GM18498 (cell line): ENCODE results near the gene CHCHD4.
"Not testable (repeated sequence)": the region's sequence is repeated elsewhere in the genome, so short reads cannot be mapped to it uniquely, and the experiment has no call there.

Experiments used
- ATAC-seq: cut with Tn5 transposase; IDR thresholded peaks from one replicate; pipeline ENCODE4 v1.9.1; 2021; ENCODE audit warnings: mild to moderate bottlenecking, moderate library complexity; ENCODE audit not compliant: unreplicated experiment

CHCHD4 gene

GRCh38 chr3:14120921-14121448, 3.7 kb downstream of the CHCHD4 start:
- ATAC-seq = not testable (repeated sequence)

GRCh38 chr3:14120111-14120920, 4.4 kb downstream of the CHCHD4 start:
- ATAC-seq = no peak

- ATAC-seq = no peak
Measured at GRCh38 chr3:14119651-14120050, 5.0 kb downstream of the CHCHD4 start.

DNA sequence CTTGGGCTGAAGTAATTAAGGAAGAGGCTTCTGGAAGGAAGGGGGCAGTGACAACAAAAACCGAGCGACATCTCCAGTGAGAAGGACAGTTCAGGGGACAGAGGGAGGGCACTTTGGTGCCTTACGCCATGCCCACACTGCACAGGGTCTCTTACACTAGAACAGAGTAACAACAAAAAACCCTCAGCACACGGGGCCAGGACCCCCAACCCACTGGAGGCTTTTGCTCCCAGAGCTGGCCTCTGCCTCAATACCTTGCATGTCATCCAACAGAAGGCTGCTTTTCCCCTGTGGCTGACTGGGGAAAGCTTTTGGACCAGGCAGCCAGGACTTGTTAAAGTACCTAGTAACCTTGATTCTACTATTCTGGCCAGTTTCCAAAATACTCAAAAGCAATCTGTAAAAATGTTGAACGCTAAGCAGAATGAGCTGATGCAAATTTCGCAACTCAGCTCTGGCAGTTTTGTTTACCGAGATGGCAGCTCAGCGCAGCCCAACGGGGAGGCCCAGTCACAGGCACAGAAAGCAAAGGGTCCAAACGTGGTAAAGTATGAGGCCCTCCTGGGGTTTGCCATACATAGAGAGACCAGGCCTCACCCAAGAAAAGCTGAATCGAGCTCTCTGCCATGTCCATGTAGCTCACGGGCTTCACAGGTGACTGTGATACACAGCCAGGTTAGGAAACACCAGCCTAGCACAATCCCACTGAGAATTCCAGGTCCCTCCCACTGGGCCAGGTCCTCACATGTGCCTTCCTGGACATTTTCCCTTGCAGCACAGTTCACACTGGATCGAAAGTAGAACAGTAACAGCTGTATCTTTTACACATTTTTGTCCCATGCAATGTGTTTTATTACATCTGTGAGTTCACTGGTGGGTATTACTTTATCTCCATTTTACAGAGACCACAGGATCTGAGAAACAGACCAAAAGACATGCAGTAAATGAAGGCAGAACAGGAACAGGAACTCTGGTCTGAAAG, 6.0 kb downstream of the CHCHD4 start:
- ATAC-seq = no peak

GRCh38 chr3:14117468-14118399, 6.9 kb downstream of the CHCHD4 start:
- ATAC-seq = no peak

DNA sequence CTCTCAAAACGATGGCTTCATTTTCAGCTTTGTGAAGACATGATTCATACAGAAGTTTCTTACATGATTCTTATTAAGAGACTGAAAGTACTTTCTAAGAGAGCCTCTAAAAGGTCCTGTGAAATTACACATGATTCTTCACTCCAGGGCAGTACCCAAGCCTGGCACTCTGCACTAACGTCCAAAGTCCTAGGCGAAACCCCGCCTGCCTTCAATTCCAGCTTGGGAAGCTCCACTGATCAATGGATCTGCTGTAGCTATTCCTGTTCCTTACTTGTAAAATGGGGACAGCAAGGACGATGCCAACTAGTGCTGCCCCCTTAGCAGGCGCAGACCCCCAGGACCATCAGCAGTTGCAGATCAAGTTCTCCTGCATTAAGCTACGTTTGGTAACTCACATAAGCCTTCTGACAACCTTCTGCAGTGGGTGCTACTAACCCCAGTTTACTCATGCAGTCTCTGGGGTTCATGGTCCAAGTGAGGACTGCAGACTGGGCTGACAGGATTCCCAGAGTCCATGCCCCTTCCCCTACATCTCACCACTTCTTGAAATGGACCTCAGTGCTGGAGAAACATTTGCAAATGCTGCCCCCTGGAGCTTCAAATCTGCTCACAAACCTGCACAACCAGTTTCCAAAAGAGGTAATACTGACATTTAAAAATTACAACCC, 10.6 kb downstream of the CHCHD4 start:
- no peak for ATAC-seq

- ATAC-seq = no peak
Measured at GRCh38 chr3:14110699-14111098, 14.0 kb downstream of the CHCHD4 start.

DNA sequence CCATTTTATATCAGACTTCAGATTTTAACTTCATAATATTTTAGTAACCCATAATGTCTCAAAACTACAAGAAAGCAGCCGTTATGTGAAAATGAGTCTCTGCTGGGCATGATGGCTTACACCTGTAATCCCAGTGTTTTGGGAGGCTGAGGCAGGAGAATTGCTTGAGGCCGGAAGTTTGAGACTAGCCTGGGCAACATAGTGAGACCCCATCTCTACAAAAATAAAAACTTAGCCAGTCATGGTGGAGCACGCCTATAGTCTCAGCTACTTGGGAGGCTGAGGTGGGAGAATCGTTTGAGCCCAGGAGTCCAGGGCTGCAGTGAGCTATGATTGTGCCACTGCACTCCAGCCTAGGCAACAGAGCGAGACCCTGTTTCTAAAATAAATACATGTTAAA, 14.8 kb downstream of the CHCHD4 start:
- ATAC-seq = not testable (repeated sequence)

GRCh38 chr3:14097616-14098391, 26.9 kb downstream of the CHCHD4 start:
- no peak for ATAC-seq

GRCh38 chr3:14096742-14097141, 27.9 kb downstream of the CHCHD4 start:
- ATAC-seq = no peak

DNA sequence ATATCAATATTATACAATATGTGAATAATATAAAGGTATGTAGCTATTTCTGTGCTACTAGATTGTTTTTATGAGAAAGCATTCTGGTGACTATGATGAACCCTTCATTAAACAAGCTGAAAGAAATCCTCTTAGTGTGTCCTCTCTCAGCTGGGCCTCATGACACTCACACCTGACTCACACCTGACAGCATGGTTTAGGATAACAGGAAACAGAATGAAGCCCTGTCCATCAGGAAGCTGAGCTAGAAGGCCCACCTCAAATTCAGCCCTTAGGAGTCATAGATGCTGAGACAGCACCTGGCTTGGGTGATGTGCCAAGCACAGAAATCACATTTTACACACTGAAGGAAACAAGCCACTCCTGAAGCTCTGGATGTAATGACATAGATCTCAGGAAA, 30.8 kb downstream of the CHCHD4 start:
- ATAC-seq = no peak

- no peak for ATAC-seq
Measured at GRCh38 chr3:14092464-14092863, 32.2 kb downstream of the CHCHD4 start.

- ATAC-seq = not testable (repeated sequence)
Measured at GRCh38 chr3:14091959-14092358, 32.7 kb downstream of the CHCHD4 start.

DNA sequence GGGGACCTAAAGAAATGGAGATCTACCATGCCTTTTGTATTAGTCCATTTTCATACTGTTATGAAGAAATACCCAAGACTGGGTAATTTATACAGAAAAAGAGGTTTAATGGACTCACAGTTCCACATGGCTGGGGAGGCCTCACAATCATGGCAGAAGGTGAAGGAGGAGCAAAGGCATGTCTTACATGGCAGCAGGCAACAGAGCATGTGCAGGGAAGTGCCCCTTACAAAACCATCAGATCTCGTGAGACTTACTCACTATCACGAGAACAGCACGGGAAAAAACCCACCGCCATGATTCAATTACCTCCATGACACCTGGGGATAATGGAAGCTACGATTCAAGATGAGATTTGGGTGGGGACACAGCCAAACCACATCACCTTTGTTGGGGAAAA, 37.2 kb downstream of the CHCHD4 start:
- ATAC-seq = not testable (repeated sequence)

GRCh38 chr3:14082108-14082657, 42.5 kb downstream of the CHCHD4 start:
- ATAC-seq = no peak

- ATAC-seq = no peak
Measured at GRCh38 chr3:14077310-14077709, 47.4 kb downstream of the CHCHD4 start.

- not testable (repeated sequence) for ATAC-seq
Measured at GRCh38 chr3:14075233-14075632, 49.4 kb downstream of the CHCHD4 start.

DNA sequence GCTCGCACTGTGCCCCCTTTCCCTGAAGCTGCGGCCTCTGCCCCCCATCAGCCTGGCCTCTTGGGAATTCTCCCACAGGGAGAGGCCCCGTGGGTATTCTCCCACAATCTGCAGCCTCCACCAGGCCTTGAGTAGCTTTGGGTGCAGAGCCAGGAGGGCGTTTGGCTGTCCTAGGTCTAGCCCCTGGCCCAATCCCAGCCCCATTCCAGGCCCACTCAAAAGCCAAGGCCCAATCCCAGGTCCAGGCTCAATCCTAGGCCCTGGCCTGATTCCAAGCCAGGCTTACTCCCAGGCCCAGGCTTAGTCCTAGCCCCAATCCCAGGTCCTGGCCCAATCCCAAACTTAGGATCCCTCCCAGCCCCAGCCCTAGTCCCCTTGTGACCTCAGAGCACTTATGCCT, 59.8 kb downstream of the CHCHD4 start:
- no peak for ATAC-seq

DNA sequence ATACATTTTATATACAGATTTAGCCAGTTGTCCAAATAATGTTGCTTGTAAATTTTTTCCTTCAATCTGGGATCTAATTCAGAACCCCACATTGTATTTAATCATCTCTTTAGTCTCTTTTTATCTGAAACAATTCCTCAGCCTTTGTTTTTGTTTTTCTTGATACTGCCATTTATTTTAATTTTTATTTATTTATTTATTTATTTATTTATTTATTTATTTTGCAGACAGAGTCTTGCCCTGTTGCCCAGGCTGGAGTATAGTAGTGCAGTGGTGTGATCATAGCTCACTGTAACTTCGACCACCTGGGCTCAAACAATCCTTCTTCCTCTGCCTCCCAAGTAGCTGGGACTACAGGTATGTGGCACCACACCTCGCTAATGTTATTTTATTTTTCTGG, 61.5 kb downstream of the CHCHD4 start:
- no peak for ATAC-seq
